ENCODE results near the gene EGFR. TPM values are rescaled to one million over a fixed set of nuclear protein-coding genes. Genes with fewer than 3 reads are reported as not detected.
A peak's percentile ranks its signal among the peaks of the same experiment; 100 is the strongest.

Gene EGFR
- total and polyA plus RNA-seq, 2 experiments from 2014 or later = 0.51 to 0.57 TPM

- no peak overlapping the region for H3K27ac ChIP-seq
- no peak overlapping the region for H3K4me3 ChIP-seq
- H3K36me3 ChIP-seq = no peaks in the 10 kb centered on the region
- DNase-seq (ENCODE audit: low read depth in 1 of 2, low spot score in 1 of 2) = no peak
- no peak for TF ChIP-seq CTCF (IDR thresholded peaks at IDR 0.05; ENCODE audit: low read depth, low read length)
- H3K9me3 ChIP-seq (ENCODE audit: low read depth) = no peaks in the 10 kb centered on the region
- no peaks in the 10 kb centered on the region for H3K27me3 ChIP-seq
- no peaks in the 10 kb centered on the region for H3K4me1 ChIP-seq (ENCODE audit: low read depth)
Measured at GRCh38 chr7:55241958-55242357, 223.1 kb downstream of the EGFR start.

- no peak for TF ChIP-seq CTCF (IDR thresholded peaks at IDR 0.05; ENCODE audit: low read depth, low read length)
- DNase-seq (ENCODE audit: low read depth in 1 of 2, low spot score in 1 of 2) = no peak
- no peaks in the 10 kb centered on the region for H3K9me3 ChIP-seq (ENCODE audit: low read depth)
- H3K4me1 ChIP-seq (ENCODE audit: low read depth) = no peaks in the 10 kb centered on the region
- H3K36me3 ChIP-seq = no peaks in the 10 kb centered on the region
- no peaks in the 10 kb centered on the region for H3K27me3 ChIP-seq
- H3K4me3 ChIP-seq = no peak overlapping the region
- H3K27ac ChIP-seq = no peak overlapping the region
Measured at GRCh38 chr7:55242613-55243012, 223.8 kb downstream of the EGFR start.

GRCh38 chr7:55244006-55244745 is 225.4 kb downstream of the EGFR start:
- no peak overlapping the region for H3K27ac ChIP-seq
- DNase-seq (ENCODE audit: low read depth in 1 of 2, low spot score in 1 of 2) = no peak
- no peak overlapping the region for H3K4me3 ChIP-seq
- H3K27me3 ChIP-seq = no peaks in the 10 kb centered on the region
- H3K9me3 ChIP-seq (ENCODE audit: low read depth) = no peaks in the 10 kb centered on the region
- TF ChIP-seq CTCF (IDR thresholded peaks at IDR 0.05; ENCODE audit: low read depth, low read length) = no peak
- H3K36me3 ChIP-seq = no peaks in the 10 kb centered on the region
- H3K4me1 ChIP-seq (ENCODE audit: low read depth) = no peaks in the 10 kb centered on the region

GRCh38 chr7:55245271-55245723 is 226.5 kb downstream of the EGFR start:
- Histone ChIP-seq H3K27ac (no peak overlapping the region), H3K27me3 (no peaks in the 10 kb centered on the region), H3K36me3 (no peaks in the 10 kb centered on the region), H3K4me3 (no peak overlapping the region), H3K4me1 (ENCODE audit: low read depth) (no peaks in the 10 kb centered on the region), H3K9me3 (ENCODE audit: low read depth) (no peaks in the 10 kb centered on the region)
- TF ChIP-seq CTCF (IDR thresholded peaks at IDR 0.05; ENCODE audit: low read depth, low read length) = no peak
- DNase-seq (ENCODE audit: low read depth in 1 of 2, low spot score in 1 of 2) = peak in 1 of 2 donors; percentile 43

GRCh38 chr7:55246171-55246570 is 227.4 kb downstream of the EGFR start:
- no peak for DNase-seq (ENCODE audit: low read depth in 1 of 2, low spot score in 1 of 2)
- H3K27me3 ChIP-seq = no peaks in the 10 kb centered on the region
- H3K4me3 ChIP-seq = no peak overlapping the region
- TF ChIP-seq CTCF (IDR thresholded peaks at IDR 0.05; ENCODE audit: low read depth, low read length) = no peak
- no peak overlapping the region for H3K27ac ChIP-seq
- no peaks in the 10 kb centered on the region for H3K36me3 ChIP-seq
- H3K4me1 ChIP-seq (ENCODE audit: low read depth) = no peaks in the 10 kb centered on the region
- no peaks in the 10 kb centered on the region for H3K9me3 ChIP-seq (ENCODE audit: low read depth)

Data from cardiac muscle cell (in vitro differentiated cells and primary cell).